WERI-Rb-1 (cell line): ENCODE results near the gene AGTRAP.

Source experiments
- DNase-seq: peaks from one replicate; pipeline ENCODE4 v3.0.0-alpha.2; 2020
- H3K27ac ChIP-seq: fragments of 250-450 bp; sonication (Bioruptor Pico); 2 replicates; pipeline ENCODE4 v1.5.1; 2020; ENCODE audit warnings: mild to moderate bottlenecking, moderate library complexity
- H3K27me3 ChIP-seq: fragments of 250-450 bp; sonication (Bioruptor Pico); 2 replicates; pipeline ENCODE4 v1.5.1; 2021; ENCODE audit warnings: mild to moderate bottlenecking, low read depth, moderate library complexity; ENCODE audit not compliant: insufficient read depth, severe bottlenecking
- H3K36me3 ChIP-seq: fragments of 250-450 bp; sonication (Bioruptor Pico); 2 replicates; pipeline ENCODE4 v1.5.1; 2020; ENCODE audit warnings: mild to moderate bottlenecking, moderate library complexity
- H3K4me3 ChIP-seq: 2 replicates; pipeline ENCODE4 v1.5.1; 2011; ENCODE audit warnings: low read depth, mild to moderate bottlenecking, control low read depth, low read length
- H3K9me3 ChIP-seq: fragments of 250-450 bp; sonication (Bioruptor Pico); 2 replicates; pipeline ENCODE4 v1.5.1; 2021; ENCODE audit warnings: mild to moderate bottlenecking, moderate library complexity; ENCODE audit not compliant: severe bottlenecking
- CTCF ChIP-seq: IDR thresholded peaks from 2 replicates; pipeline ENCODE4 v1.5.1; 2011; ENCODE audit warnings: low read depth, mild to moderate bottlenecking, control low read depth, inconsistent platforms, low read length

AGTRAP gene

DNA sequence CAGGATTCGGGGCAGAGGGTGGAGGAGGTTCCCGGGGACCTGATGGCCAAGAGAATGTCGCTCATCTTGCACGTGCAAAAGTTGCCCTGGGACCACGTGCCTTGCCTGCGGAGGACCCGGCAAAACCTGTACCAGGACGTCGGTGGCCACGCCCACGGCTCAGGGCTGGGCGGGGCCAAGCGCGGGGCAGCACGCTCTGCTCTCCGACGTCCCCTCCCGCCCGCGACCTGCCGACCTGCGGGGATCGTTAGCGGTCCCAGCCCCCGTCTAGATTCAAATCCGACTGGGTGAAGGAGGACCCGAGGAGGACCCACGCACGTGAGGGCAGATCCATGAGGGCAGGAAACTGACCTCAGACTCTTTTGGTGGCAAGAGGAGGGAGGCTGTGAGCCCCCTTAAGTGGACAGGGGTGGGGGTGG lies 26.1 kb downstream of the AGTRAP start, which contains the start of gene C1orf167:
C1orf167 (plus strand) TSS at position 206 of the 419 bp plus-strand sequence. CDS start 2,208 bp downstream, outside the sequence.
- Histone ChIP-seq H3K36me3 (no peaks in the 10 kb centered on the region), H3K9me3 (peaks cover under 1% of the 10 kb centered on the region), H3K4me3 (no peak within 1 kb of the TSS), H3K27ac (no peak within 1 kb of the TSS), H3K27me3 (no peaks in the 10 kb centered on the region)
- no peak for TF ChIP-seq CTCF
- DNase-seq: no peak

GRCh38 chr1:11764115-11764514 lies 28.2 kb downstream of the AGTRAP start:
- Histone ChIP-seq H3K4me3 (no peak overlapping the region), H3K27me3 (no peaks in the 10 kb centered on the region), H3K9me3 (no peaks in the 10 kb centered on the region), H3K36me3 (no peaks in the 10 kb centered on the region), H3K27ac (peak overlapping the region; percentile 3)
- no peak for TF ChIP-seq CTCF
- no peak for DNase-seq

DNA sequence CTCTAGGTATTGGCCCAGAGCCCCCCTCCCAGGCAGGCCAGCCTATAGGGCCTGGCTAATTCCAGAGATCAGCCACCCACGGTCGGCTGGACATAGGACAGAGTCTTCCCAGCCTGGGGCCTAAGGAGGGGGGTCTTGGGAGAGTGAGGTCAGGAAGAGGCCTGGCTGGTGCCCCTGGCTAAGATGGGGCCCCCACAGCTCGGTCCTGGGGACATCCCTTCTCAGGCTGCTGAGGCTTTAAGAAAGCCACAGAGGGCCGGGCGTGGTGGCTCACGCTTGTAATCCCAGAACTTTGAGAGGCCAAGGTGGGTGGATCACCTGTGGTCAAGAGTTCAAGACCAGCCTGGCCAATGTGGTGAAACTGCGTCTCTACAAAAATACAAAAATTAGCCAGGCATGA lies 28.6 kb downstream of the AGTRAP start:
- Histone ChIP-seq H3K27me3 (no peaks in the 10 kb centered on the region), H3K36me3 (no peaks in the 10 kb centered on the region), H3K4me3 (no peak overlapping the region), H3K27ac (peak overlapping the region; percentile 3; the same call in 1 of the 2 replicates), H3K9me3 (no peaks in the 10 kb centered on the region)
- TF ChIP-seq CTCF: no peak
- peak; percentile 41 for DNase-seq

GRCh38 chr1:11765661-11766428 lies 29.9 kb downstream of the AGTRAP start:
- no peak overlapping the region for H3K4me3 ChIP-seq
- no peak for DNase-seq
- no peaks in the 10 kb centered on the region for H3K9me3 ChIP-seq
- TF ChIP-seq CTCF: no peak
- no peak overlapping the region for H3K27ac ChIP-seq
- no peaks in the 10 kb centered on the region for H3K36me3 ChIP-seq
- H3K27me3 ChIP-seq: no peaks in the 10 kb centered on the region

DNA sequence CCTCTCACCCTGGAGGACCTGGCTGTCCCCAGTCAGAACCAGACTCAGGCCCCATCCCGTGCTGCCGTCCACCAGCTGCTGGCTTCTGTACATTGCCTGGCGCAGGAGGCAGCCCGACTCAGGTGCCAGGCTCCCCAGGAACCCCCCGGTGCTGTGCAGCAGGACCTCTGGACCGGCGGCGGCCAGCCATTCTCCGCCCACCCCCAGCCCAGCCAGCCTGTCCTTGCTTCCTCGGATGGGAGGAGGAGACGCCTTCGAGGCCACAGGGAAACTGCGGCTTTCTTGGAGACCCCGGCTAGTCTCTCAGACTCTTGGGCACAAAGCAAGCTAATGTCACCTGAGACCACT lies 30.5 kb downstream of the AGTRAP start:
- Histone ChIP-seq H3K27ac (no peak overlapping the region), H3K4me3 (no peak overlapping the region), H3K36me3 (no peaks in the 10 kb centered on the region), H3K27me3 (no peaks in the 10 kb centered on the region), H3K9me3 (no peaks in the 10 kb centered on the region)
- no peak for TF ChIP-seq CTCF
- DNase-seq: no peak
